NCI-H2227 (cell line): ENCODE results near the gene THAP10.
A peak's percentile ranks its signal among the peaks of the same experiment; 100 is the strongest.
"Not testable (repeated sequence)": the region's sequence is repeated elsewhere in the genome, so short reads cannot be mapped to it uniquely, and the experiment has no call there.

Experiments used
- DNase-seq: peaks from one replicate; lab custom pipeline; 2025; ENCODE audit not compliant: unreplicated experiment; lab: John Stamatoyannopoulos, UW

The THAP10 gene

GRCh38 chr15:70892002-70892911, at the start of gene THAP10, which contains the start of gene LRRC49:
Gene THAP10, minus strand, starts transcription at chr15:70892433. Its CDS starts 161 bp downstream, at chr15:70892272.
Gene LRRC49, plus strand, starts transcription at chr15:70892826. Its CDS starts 69 bp downstream, at chr15:70892895.
- peak; percentile 96 for DNase-seq

DNA sequence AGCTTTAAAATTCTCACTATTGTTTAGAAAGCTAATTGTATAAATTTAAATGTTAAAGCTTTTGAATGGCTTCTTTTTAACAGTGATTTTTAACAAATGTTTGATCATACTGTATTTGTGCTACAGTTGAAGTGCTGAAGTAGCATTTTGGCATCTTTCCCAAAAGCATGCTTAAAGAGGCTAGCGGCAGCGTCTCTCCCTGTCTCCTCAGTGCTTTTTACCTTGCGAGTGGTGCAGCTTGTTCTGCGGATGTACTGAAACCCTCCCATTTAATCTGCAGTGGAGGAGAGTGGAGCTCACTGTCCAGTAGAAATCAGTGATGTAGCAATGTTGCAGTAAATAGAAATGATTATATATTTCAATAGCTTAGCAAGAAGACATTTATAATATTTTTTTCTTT, 44.1 kb upstream of the THAP10 start:
- peak; percentile 51 for DNase-seq

- no peak for DNase-seq
Observed at GRCh38 chr15:70935631-70936030, 43.4 kb upstream of the THAP10 start.

GRCh38 chr15:70933411-70933810, 41.2 kb upstream of the THAP10 start:
- DNase-seq: no peak

GRCh38 chr15:70932397-70932796, 40.2 kb upstream of the THAP10 start:
- DNase-seq: no peak

DNA sequence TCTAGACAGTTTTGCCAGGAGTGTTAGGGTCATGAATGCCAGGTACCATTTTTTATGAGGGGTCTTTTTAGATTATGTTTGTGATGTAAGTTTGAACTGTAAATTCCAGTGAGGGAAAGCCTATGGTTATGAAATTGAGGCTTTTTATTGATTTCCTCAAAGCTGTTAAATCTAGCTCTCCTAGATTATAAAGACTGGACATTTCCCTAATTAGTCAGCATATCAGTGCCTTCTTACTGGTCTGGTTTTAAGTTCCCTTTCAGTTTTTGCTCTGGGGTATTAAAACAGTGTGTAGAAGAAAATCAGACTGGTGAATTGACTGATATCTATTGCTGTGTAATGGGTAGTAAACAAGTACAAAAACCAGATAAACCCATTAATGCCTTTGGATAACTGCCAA, 39.6 kb upstream of the THAP10 start:
- DNase-seq: no peak

GRCh38 chr15:70926914-70927313, 34.7 kb upstream of the THAP10 start:
- DNase-seq: not testable (repeated sequence)

GRCh38 chr15:70923311-70924080, 31.3 kb upstream of the THAP10 start:
- DNase-seq: no peak

- DNase-seq: no peak
Observed at GRCh38 chr15:70922119-70922518, 29.9 kb upstream of the THAP10 start.

DNA sequence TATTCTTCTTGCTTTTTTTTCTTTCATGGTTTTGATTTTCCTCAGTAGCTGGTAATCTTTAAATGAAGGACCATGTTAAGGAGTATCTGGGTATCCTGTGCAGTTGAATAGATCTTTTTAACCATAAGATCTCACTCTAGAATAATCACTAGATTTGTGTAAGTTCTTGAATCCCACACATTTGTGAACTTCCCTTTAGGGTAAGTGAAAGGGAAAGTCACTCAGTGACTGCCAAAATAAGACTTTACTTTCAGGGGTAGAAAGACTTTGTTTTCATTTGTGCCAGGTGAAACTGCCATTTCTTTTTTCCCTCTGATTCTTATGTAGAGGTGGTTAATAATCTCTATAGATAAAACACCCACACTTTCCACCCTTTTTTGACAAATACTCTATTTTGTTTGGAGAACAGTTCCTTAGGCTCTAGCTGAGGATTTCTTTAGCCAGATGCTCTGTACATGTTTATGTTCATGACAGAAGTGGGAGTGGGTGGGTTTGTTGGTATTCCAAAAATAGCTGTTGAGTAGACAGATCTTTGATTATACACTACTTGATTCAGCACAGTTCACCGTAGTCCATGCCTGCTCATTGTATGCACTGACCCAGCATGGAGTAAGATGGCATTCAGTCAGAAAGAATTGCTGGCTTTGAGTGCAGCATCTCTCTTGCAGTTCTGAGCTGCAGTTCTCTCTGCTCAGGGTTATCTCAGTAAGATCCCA, 28.9 kb upstream of the THAP10 start:
- DNase-seq: peak; percentile 55

DNA sequence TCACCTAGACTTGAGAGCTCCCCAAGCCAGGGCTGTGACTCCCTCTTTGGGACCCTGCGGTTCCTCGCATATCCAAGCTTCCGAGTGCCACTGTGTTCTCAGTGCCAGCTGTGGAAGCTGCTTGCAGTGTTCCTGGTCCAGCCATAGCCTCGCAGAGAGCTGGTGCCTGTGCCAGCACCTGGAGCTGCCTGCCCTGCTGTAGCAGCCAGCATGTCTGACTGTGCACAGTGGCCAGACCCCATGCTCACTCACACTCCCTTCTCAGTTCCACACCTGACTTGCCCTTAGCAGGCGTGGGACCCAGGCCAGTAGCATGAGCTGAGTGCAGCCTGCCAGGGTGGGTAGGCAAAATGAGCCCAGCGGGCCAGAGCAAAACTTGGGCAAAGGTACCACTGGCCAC, 25.7 kb upstream of the THAP10 start:
- DNase-seq: no peak

- no peak for DNase-seq
Observed at GRCh38 chr15:70916531-70916930, 24.3 kb upstream of the THAP10 start.

GRCh38 chr15:70912187-70912586, 20.0 kb upstream of the THAP10 start:
- DNase-seq: no peak

- no peak for DNase-seq
Observed at GRCh38 chr15:70910958-70911357, 18.7 kb upstream of the THAP10 start.

- DNase-seq: no peak
Observed at GRCh38 chr15:70907784-70908471, 15.7 kb upstream of the THAP10 start.

DNA sequence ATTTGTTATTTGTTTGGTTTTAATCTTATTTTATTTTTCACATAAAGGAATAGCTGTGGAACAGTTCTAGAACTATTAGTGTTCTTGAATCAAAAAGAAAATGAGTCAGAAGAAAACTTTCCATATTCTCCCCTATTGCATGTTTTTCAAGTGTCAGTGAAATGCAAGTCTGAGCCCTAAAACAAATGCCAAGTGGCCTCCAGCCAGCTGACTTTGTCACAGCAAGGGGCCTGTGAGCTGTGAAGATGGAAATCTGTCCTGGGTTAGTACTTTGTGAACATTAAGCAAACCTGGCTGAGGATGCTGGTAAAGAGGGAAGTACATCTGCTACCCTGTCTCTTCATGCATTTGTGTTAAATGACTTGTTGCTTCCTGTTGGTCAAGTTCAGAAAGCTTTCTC, 14.6 kb upstream of the THAP10 start:
- no peak for DNase-seq

DNA sequence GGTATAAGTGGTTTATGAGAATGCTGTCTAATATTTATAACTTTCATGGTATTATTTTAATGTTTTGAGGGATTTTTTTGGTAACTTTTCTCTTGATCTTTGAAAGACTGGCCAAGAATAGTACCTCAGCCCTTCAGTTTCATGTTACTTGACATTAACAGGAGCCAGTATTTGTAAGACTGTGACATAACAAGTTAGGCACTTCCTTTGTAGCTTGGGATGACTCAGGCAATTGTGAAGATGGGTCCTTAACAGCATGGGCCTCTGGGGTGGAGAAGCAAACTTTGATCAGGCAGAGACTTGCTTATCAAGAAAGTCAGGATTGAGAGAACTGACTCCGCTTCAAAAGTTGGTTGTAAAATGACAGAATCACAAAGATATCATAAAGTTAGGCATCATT, 9.9 kb upstream of the THAP10 start:
- DNase-seq: no peak

DNA sequence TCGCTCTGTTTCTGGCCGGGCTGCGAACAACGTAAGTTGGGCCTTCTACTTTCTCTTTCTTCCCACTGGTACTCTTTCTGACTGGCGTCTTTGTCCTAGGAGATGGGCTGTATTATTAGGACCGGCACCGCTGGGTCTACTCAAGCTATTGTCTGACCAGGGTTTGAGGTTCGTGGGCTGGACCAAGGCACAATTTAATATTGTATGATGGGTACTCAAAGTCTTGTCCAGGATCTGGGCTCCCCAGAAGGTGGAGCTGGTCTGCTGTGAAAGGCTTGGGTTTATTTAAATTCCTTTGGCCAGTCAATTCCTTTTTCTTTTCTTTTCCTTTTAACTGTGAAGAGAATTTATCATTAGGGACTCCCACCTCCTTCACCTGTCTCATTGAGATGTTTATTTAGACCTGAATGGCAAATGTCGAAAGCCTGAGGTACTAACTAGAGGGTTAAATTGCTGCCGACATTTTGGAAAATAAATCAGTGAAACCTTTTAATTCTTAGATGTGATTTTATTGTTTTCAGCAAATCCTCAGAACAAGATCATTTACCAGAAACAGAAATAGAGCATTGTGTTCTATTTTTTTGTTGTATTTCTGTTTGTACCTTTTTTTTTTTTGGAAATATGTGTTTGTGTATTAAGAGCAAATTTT, 803 bp upstream of the THAP10 start:
- peak; percentile 77 for DNase-seq

DNA sequence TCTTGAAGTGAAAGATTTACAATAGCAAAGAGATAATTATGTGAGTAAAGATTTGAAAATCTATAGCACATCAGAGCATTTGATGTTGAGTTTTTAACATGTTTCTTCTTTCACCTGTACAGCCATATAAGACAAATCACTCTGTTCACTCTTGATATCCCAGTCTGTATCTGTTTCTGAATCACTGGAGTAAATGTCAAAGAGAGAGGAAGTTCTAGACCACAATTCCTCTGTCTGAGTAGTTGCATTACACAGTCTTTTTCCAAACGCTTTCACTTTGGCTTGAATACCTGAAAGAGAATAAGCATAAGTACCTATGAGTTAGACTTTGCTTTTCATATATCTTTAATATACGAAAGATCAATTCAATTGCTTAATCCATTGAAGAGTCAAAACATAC, 9.9 kb downstream of the THAP10 start:
- no peak for DNase-seq

DNA sequence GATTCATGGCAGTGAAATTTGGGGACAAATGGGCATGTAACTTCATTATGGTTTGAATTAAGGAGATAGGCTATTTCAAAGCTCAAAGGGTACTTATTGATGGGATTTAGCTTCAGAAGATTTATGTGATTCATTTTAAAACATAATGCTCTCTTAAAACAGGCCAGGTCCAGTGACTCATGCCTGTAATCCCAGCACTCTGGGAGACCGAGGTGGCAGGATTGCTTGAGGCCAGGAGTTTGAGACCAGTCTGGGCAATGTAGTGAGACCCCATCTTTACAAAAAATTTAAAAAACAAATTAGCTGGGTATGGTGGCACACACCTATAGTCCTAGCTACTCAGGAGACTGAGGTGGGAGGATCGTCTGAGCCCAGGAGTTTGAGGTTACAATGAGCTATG, 11.5 kb downstream of the THAP10 start:
- no peak for DNase-seq
